Measurements from ENCODE around the gene IL17F. TPM values are rescaled to one million over a fixed set of nuclear protein-coding genes. Genes with fewer than 3 reads are reported as not detected.
A peak's percentile ranks its signal among the peaks of the same experiment; 100 is the strongest.

IL17F gene
- total RNA-seq, 1 experiment from 2014 or later: not detected

DNA sequence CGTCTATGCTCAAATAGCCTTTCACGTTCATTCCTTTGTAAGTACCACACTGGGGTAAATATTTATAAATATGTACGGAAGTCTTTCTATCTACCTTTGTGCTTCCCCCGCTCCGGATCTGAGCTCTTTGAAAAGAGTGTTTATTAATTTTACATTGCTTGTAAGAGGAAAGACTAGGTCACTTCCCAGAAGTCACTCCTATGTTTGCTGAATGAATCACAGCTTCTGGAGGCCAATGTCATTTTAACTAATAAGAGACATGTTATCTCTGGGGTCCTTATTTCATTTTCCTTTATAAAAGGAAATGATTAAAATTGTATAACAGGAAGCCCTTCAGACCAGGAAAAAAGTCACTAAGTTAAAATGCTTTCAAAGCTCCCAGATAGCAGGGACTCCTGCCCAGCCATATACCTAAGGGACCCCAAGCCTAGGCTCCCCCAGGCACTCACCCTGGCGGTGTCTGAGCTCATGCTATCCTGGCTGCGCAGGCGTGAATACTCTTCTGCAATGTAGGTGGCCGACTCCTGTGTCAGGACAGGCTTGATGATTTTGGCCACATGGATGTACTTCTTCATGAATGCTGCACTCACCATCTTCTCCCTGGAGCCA, 27.7 kb upstream of the IL17F start:
- Histone ChIP-seq H3K9me3 (ENCODE audit: control insufficient read depth in 1 of 2, insufficient read depth in 1 of 2, low read depth in 1 of 2, low read length in 2 of 2) (no peaks in the 10 kb centered on the region), H3K4me3 (replicated peaks in 1 of 2; ENCODE audit: low read depth in 1 of 2, low read length in 2 of 2) (no peak overlapping the region), H4K20me1 (ENCODE audit: insufficient read depth) (peaks cover 17% of the 10 kb centered on the region; the same call in 1 of the 2 replicates), H3K4me1 (ENCODE audit: control insufficient read depth in 1 of 2, insufficient read depth in 2 of 2, low read length in 2 of 2) (no peaks in the 10 kb centered on the region), H3K27ac (ENCODE audit: low read depth, low read length) (no peak overlapping the region), H2AFZ (ENCODE audit: low read depth, low read length, poor library complexity, severe bottlenecking) (no peak overlapping the region), H3K27me3 (ENCODE audit: insufficient read depth, low read length) (no peaks in the 10 kb centered on the region), H3K36me3 (ENCODE audit: control insufficient read depth in 1 of 2, insufficient read depth in 2 of 2, low read length in 2 of 2) (peaks cover 69 to 86% of the 10 kb centered on the region in 2 experiments), H3K9ac (ENCODE audit: low read length) (no peak overlapping the region), H3K9me2 (ENCODE audit: insufficient read depth) (no peaks in the 10 kb centered on the region), H3K79me2 (ENCODE audit: insufficient read depth, low read length) (peaks cover 63% of the 10 kb centered on the region), H3K4me2 (ENCODE audit: low read length) (no peak overlapping the region)
- intact Hi-C loops (cut with micrococcal nuclease): no loop called here
- TF ChIP-seq EZH2phosphoT487 (IDR thresholded peaks at IDR 0.05; ENCODE audit: borderline replicate concordance) (no peak), POLR2AphosphoS5 (IDR thresholded peaks at IDR 0.05; ENCODE audit: low read depth, low read length) (no peak)
- TF ChIP-seq, protein P1, sequence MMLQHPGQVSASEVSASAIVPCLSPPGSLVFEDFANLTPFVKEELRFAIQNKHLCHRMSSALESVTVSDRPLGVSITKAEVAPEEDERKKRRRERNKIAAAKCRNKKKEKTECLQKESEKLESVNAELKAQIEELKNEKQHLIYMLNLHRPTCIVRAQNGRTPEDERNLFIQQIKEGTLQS (IDR thresholded peaks at IDR 0.05): no peak
- BruUV-seq (replicated peaks): no TSS peak
- no peak for DNase-seq (ENCODE audit: low read depth, low spot score)
- ATAC-seq: no peak
- POLR2A ChIA-PET: no interaction called here
- RAD21 ChIA-PET (ENCODE audit: low non-redundant PET in 1 of 2, low total read pairs in 2 of 2, uncharacterized antibody in 2 of 2, unreplicated experiment in 2 of 2): no interaction called here
- CTCF ChIA-PET: no interaction called here

DNA sequence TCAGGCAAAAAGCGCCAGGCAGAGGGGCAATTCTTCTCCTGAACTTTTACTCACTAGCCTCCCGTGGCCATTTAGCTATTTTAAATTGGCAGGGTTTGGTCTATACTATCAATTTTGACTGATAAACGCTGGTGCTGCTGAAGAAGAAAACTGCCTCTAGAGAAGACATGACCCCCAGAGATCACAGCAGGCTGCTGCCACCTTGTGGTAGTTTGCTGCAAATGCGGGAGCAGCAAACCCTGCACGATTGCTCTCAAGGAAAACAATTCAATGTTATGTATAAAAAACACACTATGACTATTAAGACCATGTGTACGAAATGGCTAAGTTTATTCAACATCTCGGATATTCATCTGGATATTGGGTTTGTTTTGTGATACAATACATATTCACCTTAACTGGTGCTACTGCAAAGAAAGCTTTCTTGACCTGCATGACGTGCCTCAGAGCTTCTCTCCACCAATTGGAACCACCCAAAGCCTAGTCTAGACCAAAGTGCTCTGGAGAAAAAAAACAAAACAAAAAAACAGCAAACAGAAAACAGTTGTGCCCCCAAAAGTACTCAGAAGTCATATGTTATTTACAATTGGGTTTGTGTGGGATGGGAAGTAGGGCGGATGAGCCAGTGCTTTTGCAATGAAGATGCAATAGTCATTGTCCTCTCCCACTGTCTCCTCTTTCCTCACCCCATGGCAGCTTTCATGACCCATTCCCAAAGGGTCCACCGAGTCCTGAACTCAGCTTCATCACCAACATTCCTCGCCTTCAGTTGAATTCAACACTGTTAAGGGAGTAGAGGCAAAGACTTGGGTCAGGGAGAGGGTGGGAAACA, 19.6 kb upstream of the IL17F start:
- H2AFZ ChIP-seq (ENCODE audit: low read depth, low read length, poor library complexity, severe bottlenecking): no peak overlapping the region
- ChIA-PET POLR2A (no interaction called here), RAD21 (ENCODE audit: low non-redundant PET in 1 of 2, low total read pairs in 2 of 2, uncharacterized antibody in 2 of 2, unreplicated experiment in 2 of 2) (no interaction called here), CTCF (interaction anchor here (1.3 to 4.5 kb wide), 3 partner anchors 11 to 136 kb away, joined by 3 to 21 read pairs (median 3); no protein-coding TSS in a partner anchor)
- DNase-seq (ENCODE audit: low read depth, low spot score) (no peak), ATAC-seq (peak; percentile 75)
- no peak overlapping the region for H3K27ac ChIP-seq (ENCODE audit: low read depth, low read length)
- H3K4me2 ChIP-seq (ENCODE audit: low read length): no peak overlapping the region
- intact Hi-C loops (cut with micrococcal nuclease): loop anchor here (1.0 kb wide), 1 partner anchor 101 kb away; no protein-coding TSS in a partner anchor
- H3K36me3 ChIP-seq (ENCODE audit: control insufficient read depth in 1 of 2, insufficient read depth in 2 of 2, low read length in 2 of 2): peaks cover 55 to 58% of the 10 kb centered on the region in 2 experiments
- no peaks in the 10 kb centered on the region for H3K9me3 ChIP-seq (ENCODE audit: control insufficient read depth in 1 of 2, insufficient read depth in 1 of 2, low read depth in 1 of 2, low read length in 2 of 2)
- H3K9me2 ChIP-seq (ENCODE audit: insufficient read depth): no peaks in the 10 kb centered on the region
- H3K4me1 ChIP-seq (ENCODE audit: control insufficient read depth in 1 of 2, insufficient read depth in 2 of 2, low read length in 2 of 2): no peaks in the 10 kb centered on the region
- H3K9ac ChIP-seq (ENCODE audit: low read length): no peak overlapping the region
- no peaks in the 10 kb centered on the region for H3K27me3 ChIP-seq (ENCODE audit: insufficient read depth, low read length)
- H4K20me1 ChIP-seq (ENCODE audit: insufficient read depth): peaks cover 6% of the 10 kb centered on the region; the same call in 1 of the 2 replicates
- no peak overlapping the region for H3K4me3 ChIP-seq (replicated peaks in 1 of 2; ENCODE audit: low read depth in 1 of 2, low read length in 2 of 2)
- TF ChIP-seq RAD21 (IDR thresholded peaks at IDR 0.05; ENCODE audit: low read depth) (peak; percentile 68), SP1 (IDR thresholded peaks at IDR 0.05; ENCODE audit: low read depth) (no peak), EGR1 (IDR thresholded peaks at IDR 0.05; ENCODE audit: low read depth) (no peak), CEBPB (IDR thresholded peaks at IDR 0.05; ENCODE audit: low read depth) (no peak)
- TF ChIP-seq, protein P2, sequence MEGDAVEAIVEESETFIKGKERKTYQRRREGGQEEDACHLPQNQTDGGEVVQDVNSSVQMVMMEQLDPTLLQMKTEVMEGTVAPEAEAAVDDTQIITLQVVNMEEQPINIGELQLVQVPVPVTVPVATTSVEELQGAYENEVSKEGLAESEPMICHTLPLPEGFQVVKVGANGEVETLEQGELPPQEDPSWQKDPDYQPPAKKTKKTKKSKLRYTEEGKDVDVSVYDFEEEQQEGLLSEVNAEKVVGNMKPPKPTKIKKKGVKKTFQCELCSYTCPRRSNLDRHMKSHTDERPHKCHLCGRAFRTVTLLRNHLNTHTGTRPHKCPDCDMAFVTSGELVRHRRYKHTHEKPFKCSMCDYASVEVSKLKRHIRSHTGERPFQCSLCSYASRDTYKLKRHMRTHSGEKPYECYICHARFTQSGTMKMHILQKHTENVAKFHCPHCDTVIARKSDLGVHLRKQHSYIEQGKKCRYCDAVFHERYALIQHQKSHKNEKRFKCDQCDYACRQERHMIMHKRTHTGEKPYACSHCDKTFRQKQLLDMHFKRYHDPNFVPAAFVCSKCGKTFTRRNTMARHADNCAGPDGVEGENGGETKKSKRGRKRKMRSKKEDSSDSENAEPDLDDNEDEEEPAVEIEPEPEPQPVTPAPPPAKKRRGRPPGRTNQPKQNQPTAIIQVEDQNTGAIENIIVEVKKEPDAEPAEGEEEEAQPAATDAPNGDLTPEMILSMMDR (IDR thresholded peaks at IDR 0.05 in 2 of 3, conservative IDR thresholded peaks at IDR 0.05 in 1 of 3; ENCODE audit: borderline replicate concordance in 1 of 3, insufficient read depth in 1 of 3, low read depth in 2 of 3, low read length in 2 of 3): peak; percentile 52 to 98 (median 98); a peak in 5 of 6 replicates
- TF ChIP-seq, protein P3, sequence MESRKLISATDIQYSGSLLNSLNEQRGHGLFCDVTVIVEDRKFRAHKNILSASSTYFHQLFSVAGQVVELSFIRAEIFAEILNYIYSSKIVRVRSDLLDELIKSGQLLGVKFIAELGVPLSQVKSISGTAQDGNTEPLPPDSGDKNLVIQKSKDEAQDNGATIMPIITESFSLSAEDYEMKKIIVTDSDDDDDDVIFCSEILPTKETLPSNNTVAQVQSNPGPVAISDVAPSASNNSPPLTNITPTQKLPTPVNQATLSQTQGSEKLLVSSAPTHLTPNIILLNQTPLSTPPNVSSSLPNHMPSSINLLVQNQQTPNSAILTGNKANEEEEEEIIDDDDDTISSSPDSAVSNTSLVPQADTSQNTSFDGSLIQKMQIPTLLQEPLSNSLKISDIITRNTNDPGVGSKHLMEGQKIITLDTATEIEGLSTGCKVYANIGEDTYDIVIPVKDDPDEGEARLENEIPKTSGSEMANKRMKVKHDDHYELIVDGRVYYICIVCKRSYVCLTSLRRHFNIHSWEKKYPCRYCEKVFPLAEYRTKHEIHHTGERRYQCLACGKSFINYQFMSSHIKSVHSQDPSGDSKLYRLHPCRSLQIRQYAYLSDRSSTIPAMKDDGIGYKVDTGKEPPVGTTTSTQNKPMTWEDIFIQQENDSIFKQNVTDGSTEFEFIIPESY (IDR thresholded peaks at IDR 0.05; ENCODE audit: extremely low read depth, insufficient replicate concordance, low read length): no peak
- TF ChIP-seq, protein P4, sequence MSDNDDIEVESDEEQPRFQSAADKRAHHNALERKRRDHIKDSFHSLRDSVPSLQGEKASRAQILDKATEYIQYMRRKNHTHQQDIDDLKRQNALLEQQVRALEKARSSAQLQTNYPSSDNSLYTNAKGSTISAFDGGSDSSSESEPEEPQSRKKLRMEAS (IDR thresholded peaks at IDR 0.05): no peak
- H3K79me2 ChIP-seq (ENCODE audit: insufficient read depth, low read length): peaks cover 4% of the 10 kb centered on the region; the same call in 1 of the 2 replicates
- BruUV-seq (replicated peaks): TSS peak; percentile 41
